Mucosa of gallbladder (tissue), 1 donor: ENCODE data around the gene DHRS7C. TPM values are rescaled to one million over a fixed set of nuclear protein-coding genes. Genes with fewer than 3 reads are reported as not detected.

ENCODE experiments used
- DNase-seq: peaks from one replicate; pipeline ENCODE4 v3.0.0-alpha.2; 2020; ENCODE audit warnings: low spot score
- total RNA-seq: library from RNA; stranded (reverse); gene quantifications from one replicate; pipeline ENCODE4 v1.2.1, GENCODE V29; 2021
- donor health status: DM: no; HTN: no; CAD: no.

Gene DHRS7C
- not detected for total RNA-seq

GRCh38 chr17:9790889-9791876, at the start of gene DHRS7C:
Gene DHRS7C, minus strand, starts transcription at chr17:9791592. Its CDS starts 308 bp downstream, at chr17:9791284.
- DNase-seq = no peak

- DNase-seq = no peak
Measured at GRCh38 chr17:9839433-9839832, 48.0 kb upstream of the DHRS7C start.

DNA sequence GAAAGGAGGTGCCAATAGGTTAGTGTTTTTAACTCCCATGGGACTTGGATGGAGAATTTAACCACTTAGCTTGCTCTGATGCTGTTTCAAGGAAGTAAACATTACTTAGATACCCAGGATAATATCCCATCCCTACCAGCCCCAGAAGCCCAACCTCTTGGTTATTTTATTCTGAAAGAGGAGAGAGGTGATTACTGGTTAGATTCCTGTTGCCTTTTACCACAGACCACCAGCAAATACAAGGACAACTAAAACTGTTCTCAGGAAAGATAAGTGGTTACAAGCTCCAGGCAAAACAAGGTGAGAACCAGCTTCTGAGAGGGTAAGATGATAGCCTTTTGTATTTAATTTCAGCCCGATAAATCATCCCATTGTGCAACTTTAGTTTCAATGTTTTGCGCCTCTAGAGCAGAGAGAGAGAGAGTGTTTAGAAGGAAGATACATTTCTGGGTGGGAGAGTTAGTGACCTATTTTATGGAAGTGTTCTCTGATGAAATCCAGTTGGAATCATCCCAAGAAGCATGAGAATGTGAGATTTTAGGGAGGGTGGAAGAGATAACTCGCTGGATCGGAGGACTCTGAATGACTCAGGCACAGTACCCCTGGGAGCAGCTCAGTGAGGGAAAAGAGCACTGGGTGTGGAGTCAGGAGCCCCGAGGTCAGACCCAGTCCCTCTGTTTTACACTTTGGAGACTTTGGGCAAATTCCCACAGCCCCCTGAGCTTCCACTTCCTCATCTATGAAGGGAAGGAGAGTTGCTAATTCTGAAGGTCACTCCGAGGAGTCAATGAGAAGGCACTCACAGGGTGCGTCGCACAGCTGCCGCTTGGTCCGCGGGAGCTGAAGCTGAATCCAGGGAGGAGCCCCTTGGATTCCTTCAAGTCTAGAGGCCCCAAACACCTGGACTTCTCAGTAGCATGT, 46.4 kb upstream of the DHRS7C start:
- no peak for DNase-seq

- DNase-seq = no peak
Measured at GRCh38 chr17:9833922-9834321, 42.5 kb upstream of the DHRS7C start.

GRCh38 chr17:9830711-9831110, 39.3 kb upstream of the DHRS7C start:
- DNase-seq = no peak

DNA sequence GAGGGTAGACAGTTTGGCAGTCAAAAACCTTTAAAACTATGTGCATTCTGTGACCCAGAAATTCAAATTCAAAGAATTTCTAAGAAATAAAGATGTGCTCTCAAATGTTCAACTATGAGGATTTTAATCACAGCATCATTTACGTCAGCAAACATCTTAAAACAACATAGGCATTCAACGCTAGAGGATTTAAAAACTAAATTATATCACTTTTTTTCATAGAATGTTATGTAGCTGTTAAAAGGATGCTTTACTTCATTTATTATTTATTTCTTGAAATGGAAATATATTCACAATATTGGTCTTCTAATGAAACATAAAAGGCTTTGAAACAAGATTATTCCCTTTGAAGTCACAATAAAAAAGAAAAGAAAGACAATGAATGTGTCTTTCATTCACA, 38.0 kb upstream of the DHRS7C start:
- DNase-seq = no peak

DNA sequence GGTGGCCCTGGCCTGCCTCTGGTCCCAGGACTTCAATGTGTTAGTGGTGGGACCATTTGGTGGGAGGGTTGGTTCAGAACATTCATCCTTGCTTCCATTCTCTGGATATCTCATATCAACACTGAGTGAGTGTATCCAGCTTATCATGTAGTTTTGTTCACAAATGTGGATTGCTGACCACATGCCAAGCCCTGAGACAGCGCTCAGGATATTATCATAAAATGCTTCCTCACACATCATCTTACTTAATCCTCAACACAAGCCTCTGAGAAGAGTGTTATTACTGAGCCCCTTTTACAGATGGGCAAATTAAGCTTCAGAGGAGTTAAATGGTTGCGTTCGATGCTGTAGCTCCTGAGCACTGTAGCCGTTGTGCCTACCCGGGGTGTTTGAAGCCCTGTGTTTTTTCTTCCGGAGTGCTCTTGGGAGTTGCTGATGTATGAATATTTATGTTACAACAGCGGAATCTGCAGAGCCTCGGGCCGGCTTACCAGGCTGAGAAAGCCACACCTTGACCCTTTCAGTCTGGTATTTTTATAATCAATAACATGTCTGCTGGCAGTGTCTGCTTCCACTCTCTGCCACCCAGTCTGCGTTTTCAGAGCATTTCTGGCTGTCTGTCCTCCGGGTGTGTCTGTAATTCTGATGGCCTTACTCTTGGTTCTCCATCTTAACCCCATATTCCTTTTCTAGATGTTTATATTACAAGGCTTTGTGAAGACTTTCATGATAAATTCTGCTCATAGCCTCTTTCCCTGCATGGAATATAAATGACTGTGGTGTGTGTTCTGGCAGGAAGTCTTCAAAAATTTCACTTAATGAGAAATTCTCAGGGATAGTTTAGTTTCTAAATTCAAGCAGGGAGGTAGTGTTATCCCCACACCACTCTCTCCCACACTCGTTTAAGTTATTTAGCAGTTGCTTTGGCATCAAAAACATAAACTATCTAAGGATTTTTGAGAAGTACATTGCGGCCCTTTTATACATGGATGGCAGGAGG, 37.2 kb upstream of the DHRS7C start:
- peak; percentile 14 for DNase-seq

- DNase-seq = peak; percentile 36
Measured at GRCh38 chr17:9825641-9826150, 34.3 kb upstream of the DHRS7C start, which contains the start of gene GLP2R. Gene GLP2R, plus strand, starts transcription at chr17:9825924. Its CDS starts 140 bp downstream, at chr17:9826064.

DNA sequence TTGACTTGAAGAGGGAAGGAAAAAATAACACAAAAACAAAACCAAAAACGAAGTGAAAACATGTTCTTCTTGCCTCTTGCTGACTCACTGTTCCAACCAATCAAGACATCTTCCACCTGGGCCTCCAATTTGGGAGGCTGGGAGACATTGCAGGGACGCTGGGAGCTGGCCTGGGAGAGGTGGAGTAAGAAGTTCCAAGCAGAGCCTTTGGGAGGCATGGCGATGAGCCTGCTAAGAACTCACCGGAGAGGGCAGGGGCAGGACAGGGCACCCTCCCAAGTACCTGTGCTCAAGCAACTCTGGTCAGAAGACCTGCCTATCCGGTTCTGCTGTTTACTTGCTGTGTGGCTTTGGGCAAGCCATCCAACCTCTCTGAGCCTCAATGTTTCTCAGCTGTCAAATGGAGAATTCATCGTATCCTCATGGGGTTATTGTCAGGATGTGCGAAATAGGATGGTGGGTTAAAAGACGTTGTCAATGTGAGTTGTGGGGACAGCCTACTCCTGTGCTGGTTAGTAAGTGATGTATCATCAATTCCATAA, 33.5 kb upstream of the DHRS7C start:
- DNase-seq = no peak

DNA sequence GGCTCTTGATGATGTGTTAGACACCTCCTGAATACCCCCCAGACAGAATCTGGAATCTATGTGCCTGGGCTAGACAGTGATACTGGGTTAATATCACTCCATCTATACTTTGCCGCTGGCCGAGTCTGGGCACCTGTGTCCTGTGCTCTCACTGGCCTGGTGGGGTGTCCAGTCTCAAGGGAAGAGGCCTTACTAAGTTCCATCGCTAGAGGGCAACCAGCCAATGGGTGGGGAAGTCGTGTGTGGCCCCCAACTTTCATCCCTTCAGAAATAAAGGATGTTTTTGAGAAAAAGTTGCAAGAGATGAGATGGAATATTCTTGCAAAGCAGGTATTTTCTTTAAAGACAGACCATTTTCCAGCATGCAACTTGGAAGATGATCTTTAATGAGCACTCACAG, 32.7 kb upstream of the DHRS7C start:
- no peak for DNase-seq

DNA sequence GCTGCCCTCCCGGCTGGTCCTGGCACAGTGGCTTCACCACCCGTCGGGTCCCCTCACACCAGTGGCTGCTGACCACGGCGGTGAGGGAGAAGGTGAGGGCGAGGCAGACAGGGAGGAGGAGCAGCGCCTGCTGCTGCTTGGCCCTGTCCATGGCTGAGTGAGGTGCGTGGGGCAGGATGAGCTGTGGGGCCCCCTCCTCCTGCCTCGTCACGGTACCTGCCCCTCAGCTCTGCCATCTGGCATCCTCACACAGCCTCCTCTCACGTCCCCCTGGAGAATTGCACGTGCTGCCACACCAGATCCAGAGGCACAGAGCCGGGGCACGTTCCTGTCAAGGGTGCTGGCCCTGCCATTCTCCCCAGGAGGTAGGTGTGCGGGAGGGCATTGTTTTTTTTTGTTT, 30.5 kb upstream of the DHRS7C start, which contains the start of gene GSG1L2:
GSG1L2 (minus strand) TSS at position 159 of the 400 bp plus-strand sequence; CDS start at position 151, 8 bp downstream.
- no peak for DNase-seq

DNA sequence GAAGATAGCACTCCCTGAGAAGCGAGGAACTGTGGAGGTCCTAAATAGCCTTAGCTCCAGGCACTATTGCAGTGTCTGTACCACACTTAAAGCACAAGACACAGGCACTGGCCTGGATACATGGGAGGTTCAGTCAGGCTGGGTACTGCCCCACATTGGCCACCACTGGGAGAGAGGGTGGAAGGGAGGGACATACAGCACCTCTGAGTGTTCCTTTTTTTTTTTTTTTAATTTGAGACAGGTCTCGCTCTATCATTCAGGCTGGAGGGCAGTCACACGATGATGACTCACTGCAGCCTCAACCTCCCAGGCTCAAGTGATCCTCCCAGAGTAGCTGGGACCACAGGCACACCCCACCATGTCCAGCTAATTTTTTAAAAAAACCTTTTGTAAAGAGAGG, 29.1 kb upstream of the DHRS7C start:
- no peak for DNase-seq

- no peak for DNase-seq
Measured at GRCh38 chr17:9818760-9819159, 27.4 kb upstream of the DHRS7C start.

- DNase-seq = peak; percentile 53
Measured at GRCh38 chr17:9817086-9817485, 25.7 kb upstream of the DHRS7C start.

GRCh38 chr17:9816472-9816871, 25.1 kb upstream of the DHRS7C start:
- no peak for DNase-seq

DNA sequence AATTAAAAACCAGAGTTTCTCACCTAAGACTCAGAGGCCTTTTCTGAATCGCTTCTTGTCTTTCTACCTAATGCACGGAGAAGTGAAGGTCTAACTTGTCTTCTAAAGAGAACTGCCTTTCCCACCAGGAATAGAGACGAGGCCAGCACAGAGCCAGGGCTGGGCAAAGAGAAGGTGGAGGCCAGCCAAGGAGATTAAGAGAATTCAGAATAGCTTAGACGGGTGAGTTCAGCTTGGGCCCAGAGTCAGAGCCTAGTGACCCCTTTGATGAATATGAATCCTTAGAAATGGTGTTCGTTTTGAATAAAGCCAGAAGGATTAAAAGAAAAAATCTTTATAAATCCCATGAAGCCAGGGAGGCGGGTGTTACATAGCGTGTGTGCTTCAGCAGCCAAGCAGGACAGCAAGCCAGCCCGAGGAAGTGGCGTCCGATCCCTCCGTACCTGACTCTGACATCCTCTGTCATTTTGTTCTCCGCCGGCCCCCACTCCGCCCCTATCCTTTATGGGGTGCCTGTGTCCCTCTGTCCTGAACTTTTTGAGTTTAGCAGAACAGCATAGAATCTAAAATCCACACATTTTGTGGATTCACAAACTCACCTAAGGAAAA, 23.0 kb upstream of the DHRS7C start:
- no peak for DNase-seq

DNA sequence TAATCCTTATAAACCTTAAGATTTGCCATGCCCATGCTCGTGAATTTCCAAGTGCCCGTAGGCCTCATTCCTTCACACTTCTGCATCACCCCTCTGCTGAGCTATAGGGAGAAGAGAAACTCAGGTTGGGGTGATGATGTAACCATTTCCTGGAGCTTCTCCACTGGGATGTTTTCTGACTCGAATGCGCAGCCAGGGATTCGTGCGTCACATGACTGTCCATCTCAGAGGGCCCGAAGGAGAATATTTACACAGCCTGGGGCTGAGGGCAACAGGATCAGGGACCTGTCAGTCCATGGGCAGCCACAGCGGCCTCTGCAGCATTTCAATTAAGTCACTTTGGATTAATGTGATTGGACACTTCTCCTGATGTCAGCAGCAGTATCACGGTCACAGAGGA, 21.8 kb upstream of the DHRS7C start:
- no peak for DNase-seq

DNA sequence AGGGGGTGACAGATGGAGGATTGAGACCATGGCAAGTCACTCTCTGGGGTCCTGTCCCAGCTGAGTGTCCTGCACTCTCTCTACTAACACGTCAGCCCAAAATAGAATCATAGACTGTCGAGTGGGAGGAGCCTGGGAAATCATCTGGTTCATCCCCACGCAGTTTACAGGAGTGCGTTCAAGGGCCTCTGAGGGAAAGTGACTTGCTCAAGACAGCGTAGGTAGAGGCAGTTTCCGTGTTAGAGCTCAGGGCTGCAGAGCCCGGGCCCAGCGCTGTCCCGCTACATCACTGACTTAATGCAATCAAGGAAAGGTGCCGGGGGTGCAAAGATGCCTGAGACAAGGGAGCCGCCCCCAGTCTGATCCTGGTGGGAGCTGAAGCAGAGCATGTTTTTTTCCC, 20.1 kb upstream of the DHRS7C start:
- DNase-seq = no peak

- no peak for DNase-seq
Measured at GRCh38 chr17:9811086-9811485, 19.7 kb upstream of the DHRS7C start.
